OCI-LY1 (cell line): ENCODE measurements around the gene DENND1A.

Experiments used
- H2AFZ ChIP-seq: fragments of 200-600 bp; sonication (generic), shearing (Covaris generic); 2 replicates; pipeline ENCODE4 v1.6.0; 2014; ENCODE audit warnings: antibody characterized with exemption, mild to moderate bottlenecking, low read length
- H3F3A ChIP-seq: fragments of 200-600 bp; sonication (generic), shearing (Covaris generic); 2 replicates; pipeline ENCODE4 v1.6.0; 2014; ENCODE audit warnings: mild to moderate bottlenecking, antibody characterized with exemption, low read length, moderate library complexity; ENCODE audit not compliant: insufficient read depth
- H3K27ac ChIP-seq: fragments of 200-600 bp; sonication (generic); 2 replicates; pipeline ENCODE4 v1.5.1; 2014; ENCODE audit warnings: low read length, mixed run types, mild to moderate bottlenecking, low read depth; ENCODE audit not compliant: poor library complexity, severe bottlenecking
- H3K27me3 ChIP-seq: fragments of 200-600 bp; sonication (generic); 2 replicates; pipeline ENCODE4 v1.6.0; 2014; ENCODE audit warnings: antibody characterized with exemption, mild to moderate bottlenecking, low read length, moderate library complexity; ENCODE audit not compliant: insufficient read depth
- H3K36me3 ChIP-seq: fragments of 200-600 bp; sonication (generic); 2 replicates; pipeline ENCODE4 v1.6.1; 2014; ENCODE audit warnings: mild to moderate bottlenecking, antibody characterized with exemption, low read length, moderate library complexity, mixed read lengths; ENCODE audit not compliant: insufficient read depth
- H3K4me1 ChIP-seq: fragments of 200-600 bp; sonication (generic); 2 replicates; pipeline ENCODE4 v1.5.1; 2014; ENCODE audit warnings: mild to moderate bottlenecking, low read length, moderate library complexity; ENCODE audit not compliant: insufficient read depth, severe bottlenecking
- H3K4me2 ChIP-seq: fragments of 200-600 bp; sonication (generic), shearing (Covaris generic); 2 replicates; pipeline ENCODE4 v1.6.1; 2014; ENCODE audit warnings: low read length
- H3K4me3 ChIP-seq: fragments of 200-600 bp; sonication (generic); 2 replicates; pipeline ENCODE4 v1.5.1; 2014; ENCODE audit warnings: low read length, low read depth, mild to moderate bottlenecking, mixed read lengths; ENCODE audit not compliant: poor library complexity, severe bottlenecking
- H3K79me2 ChIP-seq: fragments of 200-600 bp; shearing (Covaris generic); 2 replicates; pipeline ENCODE4 v1.6.1; 2016; ENCODE audit warnings: mixed run types, low read length, mixed read lengths; ENCODE audit not compliant: insufficient read depth
- H3K9ac ChIP-seq: fragments of 200-600 bp; sonication (generic), shearing (Covaris generic); 2 replicates; pipeline ENCODE4 v1.6.1; 2014; ENCODE audit warnings: mild to moderate bottlenecking, low read length, mixed read lengths
- H3K9me2 ChIP-seq: fragments of 200-600 bp; sonication (generic), shearing (Covaris generic); 2 replicates; pipeline ENCODE4 v1.6.1; 2014; ENCODE audit warnings: low read depth, mild to moderate bottlenecking, low read length, mixed read lengths
- H3K9me3 ChIP-seq: fragments of 200-600 bp; shearing (Covaris generic); 2 replicates; pipeline ENCODE4 v1.6.1; 2014; ENCODE audit warnings: low read length, mixed read lengths
- H4K20me1 ChIP-seq: fragments of 200-600 bp; sonication (generic), shearing (Covaris generic); 2 replicates; pipeline ENCODE4 v1.6.0; 2016; ENCODE audit warnings: mild to moderate bottlenecking, low read length; ENCODE audit not compliant: insufficient read depth
- CTCF ChIP-seq: fragments of 200-600 bp; sonication (generic), shearing (Covaris generic); IDR thresholded peaks from 2 replicates; pipeline ENCODE4 v1.5.1; 2017; ENCODE audit warnings: mild to moderate bottlenecking, antibody characterized with exemption, low read length, moderate library complexity, mixed read lengths
- EZH2 ChIP-seq: fragments of 200-600 bp; sonication (generic), shearing (Covaris generic); IDR thresholded peaks from 2 replicates; pipeline ENCODE4 v1.8.0; 2017; ENCODE audit warnings: borderline replicate concordance, mixed run types, mild to moderate bottlenecking, antibody characterized with exemption, low read length, moderate library complexity, mixed read lengths

Gene DENND1A

GRCh38 chr9:123772967-123773366 lies 157.0 kb downstream of the DENND1A start:
- no peak overlapping the region for H3K27ac ChIP-seq
- H3K36me3 ChIP-seq: no peaks in the 10 kb centered on the region
- no peaks in the 10 kb centered on the region for H3K4me1 ChIP-seq
- H3K4me3 ChIP-seq: no peak overlapping the region
- no peaks in the 10 kb centered on the region for H3K79me2 ChIP-seq
- no peaks in the 10 kb centered on the region for H4K20me1 ChIP-seq
- H3K9ac ChIP-seq: no peak overlapping the region
- no peaks in the 10 kb centered on the region for H3K27me3 ChIP-seq
- TF ChIP-seq EZH2 (no peak), CTCF (no peak)
- no peak overlapping the region for H3K4me2 ChIP-seq
- H2AFZ ChIP-seq: no peak overlapping the region
- no peaks in the 10 kb centered on the region for H3K9me3 ChIP-seq
- H3K9me2 ChIP-seq: no peaks in the 10 kb centered on the region
- no peaks in the 10 kb centered on the region; the same call in 1 of the 2 replicates for H3F3A ChIP-seq

GRCh38 chr9:123772374-123772773 lies 157.6 kb downstream of the DENND1A start:
- H3K4me1 ChIP-seq: no peaks in the 10 kb centered on the region
- no peaks in the 10 kb centered on the region for H4K20me1 ChIP-seq
- H3K4me2 ChIP-seq: no peak overlapping the region
- no peak overlapping the region for H3K27ac ChIP-seq
- H3K9ac ChIP-seq: no peak overlapping the region
- no peaks in the 10 kb centered on the region for H3K27me3 ChIP-seq
- H3K9me2 ChIP-seq: no peaks in the 10 kb centered on the region
- H2AFZ ChIP-seq: no peak overlapping the region
- no peak for TF ChIP-seq EZH2
- TF ChIP-seq CTCF: no peak
- H3K4me3 ChIP-seq: no peak overlapping the region
- H3K36me3 ChIP-seq: no peaks in the 10 kb centered on the region
- H3K79me2 ChIP-seq: no peaks in the 10 kb centered on the region
- no peaks in the 10 kb centered on the region for H3K9me3 ChIP-seq
- no peaks in the 10 kb centered on the region; the same call in 1 of the 2 replicates for H3F3A ChIP-seq

- H3K9me2 ChIP-seq: no peaks in the 10 kb centered on the region
- no peak overlapping the region for H2AFZ ChIP-seq
- no peak overlapping the region for H3K4me2 ChIP-seq
- H3K4me1 ChIP-seq: no peaks in the 10 kb centered on the region
- H3K36me3 ChIP-seq: no peaks in the 10 kb centered on the region
- no peaks in the 10 kb centered on the region for H3K79me2 ChIP-seq
- H3K27ac ChIP-seq: no peak overlapping the region
- no peak for TF ChIP-seq EZH2
- no peak for TF ChIP-seq CTCF
- H3K4me3 ChIP-seq: no peak overlapping the region
- no peaks in the 10 kb centered on the region for H3K27me3 ChIP-seq
- H3K9me3 ChIP-seq: no peaks in the 10 kb centered on the region
- no peak overlapping the region for H3K9ac ChIP-seq
- H4K20me1 ChIP-seq: no peaks in the 10 kb centered on the region
- no peaks in the 10 kb centered on the region; the same call in 1 of the 2 replicates for H3F3A ChIP-seq
Observed at GRCh38 chr9:123771690-123772089, 158.2 kb downstream of the DENND1A start.
